Purkinje cell (primary cell): ENCODE results near the gene ZNF648. TPM values are rescaled to one million over a fixed set of nuclear protein-coding genes. Genes with fewer than 3 reads are reported as not detected.

Source experiments
- polyA plus RNA-seq: library from polyadenylated mRNA; unstranded; fragments of >200 nt; fragmentation: Nextera tagmentation; gene quantifications from 2 replicates; pipeline ENCODE4 v1.2.1, GENCODE V29; 2014

The ZNF648 gene
- 0.07 and 0.17 TPM in 2 replicates for polyA plus RNA-seq

GRCh38 chr1:182061594-182061993, at the start of gene ZNF648:
ZNF648 (minus strand) TSS chr1:182061712; CDS start chr1:182058010, 3,702 bp downstream.

